Lower leg skin (tissue), 4 donors: ENCODE measurements around the gene TLR4. TPM values are rescaled to one million over a fixed set of nuclear protein-coding genes. Genes with fewer than 3 reads are reported as not detected.

Source experiments
- DNase-seq, 2 donors: peaks; one replicate each; pipeline ENCODE4 v3.0.0-alpha.2; 2019; ENCODE audit warnings: low spot score in 2 of 2
- H3K4me3 ChIP-seq: fragments of 200-600 bp; sonication (generic); 2 replicates; pipeline ENCODE4 v1.5.1; 2017; ENCODE audit warnings: mild to moderate bottlenecking, low read depth; ENCODE audit not compliant: poor library complexity, severe bottlenecking
- CTCF ChIP-seq, 3 donors: fragments of 450-650 bp; IDR thresholded peaks; one replicate each; pipeline ENCODE4 v1.5.1; 2016; ENCODE audit warnings: antibody characterized with exemption in 3 of 3, mild to moderate bottlenecking in 3 of 3, moderate library complexity in 2 of 3
- POLR2A ChIP-seq, 2 donors: fragments of 450-650 bp; IDR thresholded peaks; one replicate each; pipeline ENCODE4 v1.6.1; 2016 to 2017; ENCODE audit warnings: antibody characterized with exemption in 2 of 2, mild to moderate bottlenecking in 1 of 2, moderate library complexity in 1 of 2
- WGBS, 2 donors: methylation state at CpG; one replicate each; pipeline ENCODE4 v1.1.5; 2018; 5-methylcytosine and 5-hydroxymethylcytosine counted together
- intact Hi-C: fragments of 100-400 bp; cut with DNase I; formaldehyde crosslinking; loops from one replicate; pipeline ENCODE4 v1.15.0; 2023; ENCODE audit warnings: low total_unique reads
- total RNA-seq, 4 donors: library from RNA; depleted of rRNA; stranded (reverse); fragments of >200 nt; gene quantifications; one replicate each; pipeline ENCODE4 v1.1.0, GENCODE V29; 2016

TLR4 gene
- total RNA-seq, 4 donors from 2014 or later: 3.9 to 11.3 (median 5.3) TPM

GRCh38 chr9:117732494-117732893 lies 28.3 kb downstream of the TLR4 start:
- H3K4me3 ChIP-seq: no peak overlapping the region
- TF ChIP-seq POLR2A (IDR thresholded peaks at IDR 0.05) (no peak), CTCF (IDR thresholded peaks at IDR 0.05) (no peak)
- no peak for DNase-seq
- 70 to 83% methylated on average over 6 of the region's 6 CpGs for WGBS, 2 donors
- intact Hi-C loops: no loop called here

- TF ChIP-seq CTCF (IDR thresholded peaks at IDR 0.05) (no peak), POLR2A (IDR thresholded peaks at IDR 0.05) (no peak)
- intact Hi-C loops: no loop called here
Observed at GRCh38 chr9:117733465-117733864, 29.3 kb downstream of the TLR4 start.

GRCh38 chr9:117734082-117734481 lies 29.9 kb downstream of the TLR4 start:
- DNase-seq: no peak
- intact Hi-C loops: no loop called here
- 87 to 96% methylated on average over 3 of the region's 3 CpGs for WGBS, 2 donors

More at GRCh38 chr9:117733465-117733864, 29.3 kb downstream of the TLR4 start:
- 60 to 62% methylated on average over 1 of the region's 1 CpG for WGBS, 2 donors
- no peak for DNase-seq
- no peak overlapping the region for H3K4me3 ChIP-seq

DNA sequence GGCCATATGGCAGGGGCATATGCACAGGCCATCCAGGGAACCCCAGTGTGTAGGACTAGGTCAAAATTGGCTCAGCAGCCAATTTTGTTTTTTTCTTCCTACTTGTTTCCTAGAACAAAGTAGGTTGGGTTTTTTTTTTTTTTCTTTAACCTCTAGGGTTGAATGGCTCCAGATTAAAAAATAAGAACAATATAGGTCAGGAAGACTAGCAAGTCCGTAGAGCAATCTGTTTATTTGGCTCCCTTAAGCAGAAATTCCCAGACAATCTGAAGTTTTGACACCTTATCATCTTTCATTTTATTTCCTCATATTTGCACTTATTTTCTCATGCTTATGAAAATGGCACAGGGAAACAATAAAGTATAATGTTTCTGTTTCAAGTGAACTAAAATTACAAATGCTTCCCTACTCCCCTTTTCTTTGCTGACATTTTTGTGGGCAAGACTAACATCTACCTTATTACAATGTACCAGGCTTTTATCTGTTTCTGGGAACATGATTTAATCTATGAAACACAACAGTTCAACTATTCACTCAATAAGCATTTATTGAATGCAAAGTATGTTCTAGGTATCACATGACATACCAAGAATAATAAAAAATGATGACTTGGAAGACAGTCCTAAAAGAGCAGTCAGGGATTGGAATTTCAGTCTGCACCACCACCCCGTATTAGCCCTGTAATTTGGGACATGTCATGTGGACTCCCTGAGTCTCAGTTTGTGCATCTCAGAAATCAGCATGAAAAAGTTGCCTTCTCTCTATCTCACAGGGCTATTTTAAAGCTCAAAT lies 30.5 kb downstream of the TLR4 start:
- DNase-seq: no peak
- WGBS, 2 donors: 44 to 51% methylated on average over 2 of the region's 2 CpGs
- intact Hi-C loops: no loop called here
- H3K4me3 ChIP-seq: no peak overlapping the region
- TF ChIP-seq POLR2A (IDR thresholded peaks at IDR 0.05) (no peak), CTCF (IDR thresholded peaks at IDR 0.05) (no peak)

More at GRCh38 chr9:117734082-117734481, 29.9 kb downstream of the TLR4 start:
- no peak for TF ChIP-seq POLR2A (IDR thresholded peaks at IDR 0.05)
- TF ChIP-seq CTCF (IDR thresholded peaks at IDR 0.05): no peak
- no peak overlapping the region for H3K4me3 ChIP-seq

DNA sequence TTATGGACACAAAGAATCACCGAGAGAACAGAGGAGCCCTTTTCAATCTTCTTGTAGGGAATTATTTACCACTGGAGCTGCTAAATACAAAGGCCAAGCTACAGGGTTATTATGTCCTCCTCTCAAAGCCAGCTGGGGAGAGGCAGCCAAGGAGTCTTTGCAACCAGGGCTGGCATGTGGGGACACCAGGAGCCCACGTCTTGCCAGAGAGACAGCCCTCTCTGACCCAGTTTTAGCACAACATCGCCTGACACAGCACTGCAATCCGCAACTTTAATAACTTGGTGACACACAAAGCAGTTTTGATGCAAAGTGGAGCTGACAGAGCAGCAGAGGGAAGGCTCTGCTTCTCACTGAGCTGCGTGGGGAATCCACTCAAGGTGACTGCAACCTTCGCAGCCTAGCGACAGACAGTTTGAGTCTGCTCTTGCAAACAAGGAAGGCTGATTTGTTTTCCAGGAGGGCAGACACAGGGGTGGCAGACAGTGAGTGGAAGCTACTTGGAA lies 33.6 kb downstream of the TLR4 start:
- 69 to 73% methylated on average over 7 of the region's 7 CpGs for WGBS, 2 donors
- TF ChIP-seq CTCF (IDR thresholded peaks at IDR 0.05) (no peak), POLR2A (IDR thresholded peaks at IDR 0.05) (no peak)
- H3K4me3 ChIP-seq: no peak overlapping the region
- intact Hi-C loops: no loop called here
- peak in 1 of 2 donors; percentile 37 for DNase-seq
